GM20000 (cell line): ENCODE results near the gene LRRN2.

ENCODE experiments used
- DNase-seq: peaks from one replicate; pipeline ENCODE4 v3.0.0; 2012; ENCODE audit warnings: low spot score
- CTCF ChIP-seq: IDR thresholded peaks from 2 replicates; pipeline ENCODE4 v1.5.1; 2012; ENCODE audit warnings: mild to moderate bottlenecking, control low read depth; ENCODE audit errors: extremely low read depth, missing control alignments

Gene LRRN2

GRCh38 chr1:204701229-204701628 is 15.7 kb upstream of the LRRN2 start:
- no peak for TF ChIP-seq CTCF

GRCh38 chr1:204697893-204698292 is 12.4 kb upstream of the LRRN2 start:
- TF ChIP-seq CTCF, result no peak
- no peak for DNase-seq

More at GRCh38 chr1:204701229-204701628, 15.7 kb upstream of the LRRN2 start:
- DNase-seq, result no peak

GRCh38 chr1:204696606-204697005 is 11.1 kb upstream of the LRRN2 start:
- DNase-seq, result no peak
- TF ChIP-seq CTCF, result no peak

GRCh38 chr1:204695692-204696091 is 10.2 kb upstream of the LRRN2 start:
- TF ChIP-seq CTCF, result no peak
- DNase-seq, result no peak

GRCh38 chr1:204694145-204694544 is 8.6 kb upstream of the LRRN2 start:
- DNase-seq, result no peak
- TF ChIP-seq CTCF, result no peak

GRCh38 chr1:204692841-204693356 is 7.4 kb upstream of the LRRN2 start:
- no peak for TF ChIP-seq CTCF
- no peak for DNase-seq

- DNase-seq, result no peak
- no peak for TF ChIP-seq CTCF
These were observed 6.8 kb upstream of the LRRN2 start for GRCh38 chr1:204692325-204692840.

- DNase-seq, result peak; percentile 79
These were observed 5.8 kb upstream of the LRRN2 start for GRCh38 chr1:204691328-204691730.
